ENCODE measurements around the gene MICAL1. TPM values are rescaled to one million over a fixed set of nuclear protein-coding genes. Genes with fewer than 3 reads are reported as not detected.

Gene MICAL1
- total RNA-seq, 1 donor from 2014 or later, result 782 TPM

DNA sequence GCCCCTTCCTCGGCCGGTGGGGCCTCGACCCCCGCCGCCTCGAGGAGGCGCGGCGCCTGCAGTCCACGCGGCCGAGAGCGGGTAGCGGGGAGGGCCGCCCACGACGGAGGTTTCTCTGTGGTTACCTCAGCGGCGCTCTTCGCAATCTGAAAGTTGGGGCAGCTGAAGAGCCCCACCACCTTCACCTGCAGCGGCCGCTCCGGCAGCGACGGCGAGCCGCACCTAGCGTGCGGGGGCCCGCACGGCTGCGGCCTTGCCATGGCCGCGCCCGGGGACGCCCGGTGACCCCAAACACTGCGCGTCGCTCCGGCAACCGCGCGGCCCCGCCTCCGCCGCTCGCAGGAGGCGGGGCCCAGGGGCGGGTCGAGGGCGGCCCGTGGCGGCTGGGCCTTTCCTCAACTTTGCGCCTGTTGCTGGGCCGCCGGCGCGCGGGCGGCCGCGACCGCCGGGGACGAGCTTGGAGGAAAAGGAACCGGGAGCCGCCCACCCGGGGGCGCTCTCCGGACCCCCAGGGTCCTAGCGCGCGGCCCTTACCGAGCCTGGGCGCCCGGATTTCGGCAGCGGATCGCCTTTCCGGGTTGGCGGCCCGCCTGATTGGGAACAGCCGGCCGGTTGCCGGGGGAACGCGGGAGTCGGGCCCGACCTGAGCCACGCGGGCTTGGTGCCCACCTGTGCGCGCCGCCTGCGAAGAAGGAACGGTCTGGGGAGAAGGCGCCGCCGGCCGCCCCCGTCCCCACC lies 15.1 kb downstream of the MICAL1 start, which contains the start of the genes PPIL6 and SMPD2:
Gene PPIL6, minus strand, starts transcription at position 298 of the 738 bp plus-strand sequence. Its CDS starts 38 bp downstream, at position 260.
Gene SMPD2, plus strand, starts transcription at position 394 of the 738 bp plus-strand sequence. CDS start 398 bp downstream, outside the sequence.
- H3K9me3 Mint-ChIP-seq (ENCODE audit: unreplicated experiment), result peaks cover 18% of the 10 kb centered on the region
- no peaks in the 10 kb centered on the region for H3K4me1 Mint-ChIP-seq (ENCODE audit: low read depth, unreplicated experiment)

DNA sequence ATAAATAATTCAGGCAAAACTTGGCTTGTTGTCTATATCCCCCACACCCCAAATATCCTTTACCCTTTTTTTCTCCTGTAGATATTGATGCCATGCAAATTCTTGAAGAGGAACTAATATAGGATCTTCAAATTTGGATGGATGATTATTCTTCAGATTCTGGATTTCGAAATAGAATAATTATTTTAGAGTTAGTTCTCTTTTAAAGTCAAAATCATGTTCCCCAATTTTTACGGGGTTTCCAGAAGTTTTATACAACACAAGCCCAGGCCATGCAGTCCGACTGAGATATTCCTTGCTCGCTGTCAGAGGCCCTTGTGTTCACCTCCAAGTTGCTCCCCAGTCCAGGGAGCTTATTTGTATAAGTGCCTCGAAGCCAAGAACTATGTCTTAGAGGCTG lies 19.5 kb downstream of the MICAL1 start:
- H3K9me3 Mint-ChIP-seq (ENCODE audit: unreplicated experiment), result peaks cover 7% of the 10 kb centered on the region
- DNase-seq, result no peak
- H3K4me1 Mint-ChIP-seq (ENCODE audit: low read depth, unreplicated experiment), result no peaks in the 10 kb centered on the region
- no peak overlapping the region for H3K4me3 Mint-ChIP-seq (ENCODE audit: unreplicated experiment)
- peaks cover 3% of the 10 kb centered on the region for H3K27me3 Mint-ChIP-seq (ENCODE audit: unreplicated experiment)
- H3K36me3 Mint-ChIP-seq (ENCODE audit: unreplicated experiment), result no peaks in the 10 kb centered on the region
- no peak overlapping the region for H3K27ac Mint-ChIP-seq (ENCODE audit: unreplicated experiment)
- TF ChIP-seq, protein P1, sequence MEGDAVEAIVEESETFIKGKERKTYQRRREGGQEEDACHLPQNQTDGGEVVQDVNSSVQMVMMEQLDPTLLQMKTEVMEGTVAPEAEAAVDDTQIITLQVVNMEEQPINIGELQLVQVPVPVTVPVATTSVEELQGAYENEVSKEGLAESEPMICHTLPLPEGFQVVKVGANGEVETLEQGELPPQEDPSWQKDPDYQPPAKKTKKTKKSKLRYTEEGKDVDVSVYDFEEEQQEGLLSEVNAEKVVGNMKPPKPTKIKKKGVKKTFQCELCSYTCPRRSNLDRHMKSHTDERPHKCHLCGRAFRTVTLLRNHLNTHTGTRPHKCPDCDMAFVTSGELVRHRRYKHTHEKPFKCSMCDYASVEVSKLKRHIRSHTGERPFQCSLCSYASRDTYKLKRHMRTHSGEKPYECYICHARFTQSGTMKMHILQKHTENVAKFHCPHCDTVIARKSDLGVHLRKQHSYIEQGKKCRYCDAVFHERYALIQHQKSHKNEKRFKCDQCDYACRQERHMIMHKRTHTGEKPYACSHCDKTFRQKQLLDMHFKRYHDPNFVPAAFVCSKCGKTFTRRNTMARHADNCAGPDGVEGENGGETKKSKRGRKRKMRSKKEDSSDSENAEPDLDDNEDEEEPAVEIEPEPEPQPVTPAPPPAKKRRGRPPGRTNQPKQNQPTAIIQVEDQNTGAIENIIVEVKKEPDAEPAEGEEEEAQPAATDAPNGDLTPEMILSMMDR (IDR thresholded peaks at IDR 0.05; ENCODE audit: partially characterized antibody, unreplicated experiment), result no peak

More for the DNA sequence above, 15.1 kb downstream of the MICAL1 start, which contains the start of the genes PPIL6 and SMPD2:
- H3K27me3 Mint-ChIP-seq (ENCODE audit: unreplicated experiment), result peaks cover 21% of the 10 kb centered on the region
- TF ChIP-seq, protein P1 (IDR thresholded peaks at IDR 0.05; ENCODE audit: partially characterized antibody, unreplicated experiment), result peak; percentile 41
- DNase-seq, result peak; percentile 88
- peak within 1 kb of the TSS; percentile 64 for H3K27ac Mint-ChIP-seq (ENCODE audit: unreplicated experiment)
- H3K4me3 Mint-ChIP-seq (ENCODE audit: unreplicated experiment), result peak within 1 kb of the TSS; percentile 89
- no peaks in the 10 kb centered on the region for H3K36me3 Mint-ChIP-seq (ENCODE audit: unreplicated experiment)

DNA sequence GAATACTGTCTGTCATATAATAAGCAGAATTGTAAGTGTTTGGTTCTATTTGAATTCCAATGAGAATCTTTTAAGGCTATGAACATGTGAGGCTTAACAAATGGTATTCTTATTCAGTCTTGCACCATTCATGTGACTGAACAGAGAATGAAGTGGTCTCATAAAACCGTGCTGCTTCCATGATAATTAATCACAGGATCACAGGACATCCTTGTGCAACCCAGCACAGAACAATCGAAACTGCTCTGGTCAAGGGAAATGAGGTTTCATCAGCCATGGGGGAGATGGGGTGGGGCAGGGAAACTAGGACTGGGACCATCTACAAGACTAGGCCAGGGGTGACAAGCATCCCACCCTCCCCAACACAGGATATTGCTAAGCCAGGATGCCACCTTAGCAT lies 21.1 kb downstream of the MICAL1 start:
- TF ChIP-seq, protein P1 (IDR thresholded peaks at IDR 0.05; ENCODE audit: partially characterized antibody, unreplicated experiment), result no peak
- H3K4me1 Mint-ChIP-seq (ENCODE audit: low read depth, unreplicated experiment), result no peaks in the 10 kb centered on the region
- H3K4me3 Mint-ChIP-seq (ENCODE audit: unreplicated experiment), result no peak overlapping the region
- DNase-seq, result no peak
- H3K9me3 Mint-ChIP-seq (ENCODE audit: unreplicated experiment), result peaks cover 1% of the 10 kb centered on the region
- H3K36me3 Mint-ChIP-seq (ENCODE audit: unreplicated experiment), result no peaks in the 10 kb centered on the region
- H3K27me3 Mint-ChIP-seq (ENCODE audit: unreplicated experiment), result no peaks in the 10 kb centered on the region
- H3K27ac Mint-ChIP-seq (ENCODE audit: unreplicated experiment), result no peak overlapping the region

DNA sequence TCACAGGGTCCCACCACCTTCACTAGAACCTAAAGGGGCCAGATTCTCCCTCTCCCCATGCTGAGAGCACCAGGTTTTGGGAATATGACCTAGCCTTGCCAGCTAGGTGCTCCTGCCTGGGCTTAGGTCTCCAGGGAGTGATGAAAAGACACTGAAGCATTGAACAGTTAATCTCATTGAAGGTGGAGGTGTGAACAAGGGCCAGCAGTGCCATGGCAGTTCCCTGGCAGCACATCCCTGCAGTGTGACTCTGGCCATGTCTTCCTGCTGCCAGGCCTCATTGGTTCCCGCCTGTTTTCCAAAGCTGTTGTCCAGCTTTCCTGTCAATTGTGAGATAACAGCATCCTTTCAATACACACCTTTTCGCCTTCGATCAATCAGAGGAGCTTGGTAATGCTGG lies 26.1 kb downstream of the MICAL1 start:
- Mint-ChIP-seq H3K27ac (ENCODE audit: unreplicated experiment) (no peak overlapping the region), H3K9me3 (ENCODE audit: unreplicated experiment) (no peaks in the 10 kb centered on the region), H3K4me3 (ENCODE audit: unreplicated experiment) (no peak overlapping the region), H3K36me3 (ENCODE audit: unreplicated experiment) (no peaks in the 10 kb centered on the region), H3K4me1 (ENCODE audit: low read depth, unreplicated experiment) (no peaks in the 10 kb centered on the region), H3K27me3 (ENCODE audit: unreplicated experiment) (no peaks in the 10 kb centered on the region)
- DNase-seq, result no peak
- TF ChIP-seq, protein P1 (IDR thresholded peaks at IDR 0.05; ENCODE audit: partially characterized antibody, unreplicated experiment), result no peak

DNA sequence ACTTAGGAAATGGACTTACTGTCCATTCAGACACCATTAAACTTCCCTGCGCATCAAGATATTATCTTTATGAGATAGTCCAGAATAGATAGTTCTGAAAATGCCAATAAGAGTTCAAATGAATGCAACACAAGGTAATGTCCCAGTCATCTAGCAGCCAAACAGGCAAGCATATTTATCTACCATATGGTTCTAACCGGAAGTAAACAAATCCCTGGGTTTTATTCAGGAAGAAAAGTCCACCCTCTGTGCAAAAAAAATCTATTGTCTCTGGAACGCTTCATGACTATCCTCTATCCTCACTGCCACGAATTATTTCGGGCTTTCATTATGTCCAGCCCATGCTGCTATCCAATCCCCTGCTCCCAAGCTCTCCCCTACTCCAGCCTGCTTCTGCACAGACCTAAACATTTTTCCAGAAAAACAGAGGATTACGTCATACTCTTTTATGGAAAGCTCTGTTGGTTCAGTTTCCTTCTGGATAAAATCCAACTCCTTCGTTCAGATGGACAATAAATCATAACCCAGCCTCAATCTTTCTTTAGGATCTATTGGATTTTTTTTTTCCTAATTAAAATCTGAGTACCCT lies 26.6 kb downstream of the MICAL1 start:
- H3K4me3 Mint-ChIP-seq (ENCODE audit: unreplicated experiment), result no peak overlapping the region
- no peaks in the 10 kb centered on the region for H3K27me3 Mint-ChIP-seq (ENCODE audit: unreplicated experiment)
- DNase-seq, result no peak
- TF ChIP-seq, protein P1 (IDR thresholded peaks at IDR 0.05; ENCODE audit: partially characterized antibody, unreplicated experiment), result no peak
- no peaks in the 10 kb centered on the region for H3K36me3 Mint-ChIP-seq (ENCODE audit: unreplicated experiment)
- no peaks in the 10 kb centered on the region for H3K4me1 Mint-ChIP-seq (ENCODE audit: low read depth, unreplicated experiment)
- no peaks in the 10 kb centered on the region for H3K9me3 Mint-ChIP-seq (ENCODE audit: unreplicated experiment)
- no peak overlapping the region for H3K27ac Mint-ChIP-seq (ENCODE audit: unreplicated experiment)

Data from glutamatergic neuron (in vitro differentiated cells).